HG03521 (cell line): ENCODE results near the gene AMACR.

ENCODE experiments used
- ATAC-seq: cut with Tn5 transposase; IDR thresholded peaks from one replicate; pipeline ENCODE4 v1.9.1; 2021; ENCODE audit warnings: mild to moderate bottlenecking, moderate library complexity; ENCODE audit not compliant: unreplicated experiment

AMACR gene

DNA sequence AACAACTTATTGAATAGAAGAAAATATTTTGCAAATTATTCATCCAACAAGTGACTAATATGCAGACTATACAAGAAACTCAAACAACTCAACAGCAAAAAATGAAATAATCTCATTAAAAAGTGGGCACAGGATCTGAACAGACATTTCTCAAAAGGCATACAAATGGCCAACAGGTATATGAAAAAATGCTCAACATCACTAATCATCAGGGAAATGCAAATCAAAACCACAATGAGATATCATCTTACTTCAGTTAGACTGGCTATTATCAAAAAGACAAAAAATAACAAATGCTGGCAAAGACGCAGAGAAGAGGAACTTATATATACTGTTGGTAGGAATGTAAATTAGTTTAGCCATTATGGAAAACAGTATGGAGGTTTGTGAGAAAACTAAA is 1.8 kb upstream of the AMACR start:
- ATAC-seq, result no peak

DNA sequence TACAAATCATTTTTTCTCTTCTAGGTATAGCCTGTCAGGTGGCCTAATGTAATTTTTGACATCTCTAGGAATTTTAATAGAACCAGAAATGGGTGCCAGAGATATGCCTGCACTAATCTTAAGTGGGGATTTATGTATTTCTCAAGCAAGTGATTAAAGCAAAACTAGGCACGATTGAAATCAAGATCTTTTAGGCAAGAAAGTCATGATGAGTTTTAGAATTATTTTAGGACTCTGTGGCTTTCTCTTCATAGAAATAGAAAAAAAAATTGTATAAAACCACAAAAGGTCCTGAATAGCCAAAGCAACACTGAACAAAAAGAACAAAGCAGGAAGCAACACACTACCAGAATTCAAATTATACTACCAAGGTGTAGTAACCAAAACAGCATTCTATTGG is 952 bp upstream of the AMACR start:
- ATAC-seq, result no peak

DNA sequence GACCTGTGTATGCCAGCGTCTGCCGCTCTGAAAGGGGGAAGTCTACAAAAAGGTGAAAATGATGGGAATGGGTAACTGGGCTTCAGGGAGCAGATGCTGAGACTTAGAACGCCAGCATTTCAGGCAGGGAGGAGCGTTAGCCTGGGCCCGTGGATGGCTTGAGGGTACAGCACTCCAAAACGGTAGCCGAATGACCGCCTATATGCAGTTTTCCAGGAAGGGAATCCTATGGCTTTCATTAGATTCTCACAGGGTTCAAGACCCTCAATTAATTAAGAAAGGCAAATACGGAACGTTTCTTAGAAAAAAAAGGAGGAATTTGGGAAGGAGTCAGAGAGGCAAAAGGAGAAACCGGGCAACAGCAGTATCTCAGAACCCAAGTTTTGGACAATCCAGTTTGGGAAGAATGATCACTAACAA is 639 bp downstream of the AMACR start:
- ATAC-seq, result no peak

DNA sequence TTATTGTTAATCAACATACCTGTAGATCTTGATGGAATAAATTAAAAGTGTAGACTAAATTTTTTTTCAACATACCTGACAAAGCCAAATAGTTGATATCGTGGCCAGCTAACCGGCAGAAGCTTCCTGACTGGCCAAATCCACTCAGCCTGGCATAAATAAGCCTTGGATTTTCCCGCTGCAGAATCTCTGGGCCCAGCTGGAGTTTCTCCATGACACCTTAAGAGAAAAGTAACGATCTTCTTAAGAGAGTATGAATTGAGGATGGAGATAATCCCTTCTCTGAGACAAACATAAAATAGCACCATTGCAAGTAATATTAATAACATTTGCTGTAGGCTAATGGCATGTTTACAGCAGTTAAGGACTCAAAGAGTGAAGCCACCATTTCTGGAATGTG is 2.2 kb downstream of the AMACR start:
- ATAC-seq, result no peak

DNA sequence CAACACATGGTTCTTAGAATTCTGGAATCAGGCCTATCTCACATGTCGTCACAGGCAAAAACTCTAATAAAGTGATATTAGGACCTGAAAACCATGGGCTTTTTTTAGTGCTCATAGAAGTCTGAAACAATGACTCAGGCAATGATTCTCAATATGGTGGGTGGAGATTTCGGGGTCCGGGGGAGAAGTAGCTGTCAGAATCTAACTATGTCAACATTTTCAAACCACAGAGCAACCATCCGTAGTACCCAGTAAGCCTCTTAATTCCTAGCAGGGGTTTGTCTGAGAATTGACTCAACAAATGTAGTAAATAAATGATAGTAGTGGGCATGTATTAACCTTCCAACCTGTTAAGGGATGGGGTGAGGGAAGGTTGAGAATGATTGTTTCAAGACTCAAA is 2.6 kb downstream of the AMACR start:
- ATAC-seq, result no peak

DNA sequence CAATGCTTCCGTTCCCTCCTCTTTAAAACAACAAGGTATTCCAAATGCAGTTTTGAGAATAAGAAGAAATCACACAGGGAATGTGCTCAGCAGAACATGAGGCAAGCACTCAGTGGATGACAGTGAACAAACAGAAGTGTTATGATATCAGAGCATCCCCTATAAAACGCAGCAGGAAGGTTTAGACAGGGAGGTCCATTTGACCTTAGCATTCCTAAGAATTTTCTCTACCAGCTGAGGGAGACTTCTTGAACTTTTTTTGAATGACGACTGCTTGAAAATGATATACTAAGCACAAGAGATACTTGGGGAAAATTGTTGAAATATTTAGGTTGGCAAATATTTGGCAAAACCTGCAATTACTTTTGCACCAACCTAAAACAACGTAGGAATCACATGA is 3.9 kb downstream of the AMACR start:
- ATAC-seq, result no peak

DNA sequence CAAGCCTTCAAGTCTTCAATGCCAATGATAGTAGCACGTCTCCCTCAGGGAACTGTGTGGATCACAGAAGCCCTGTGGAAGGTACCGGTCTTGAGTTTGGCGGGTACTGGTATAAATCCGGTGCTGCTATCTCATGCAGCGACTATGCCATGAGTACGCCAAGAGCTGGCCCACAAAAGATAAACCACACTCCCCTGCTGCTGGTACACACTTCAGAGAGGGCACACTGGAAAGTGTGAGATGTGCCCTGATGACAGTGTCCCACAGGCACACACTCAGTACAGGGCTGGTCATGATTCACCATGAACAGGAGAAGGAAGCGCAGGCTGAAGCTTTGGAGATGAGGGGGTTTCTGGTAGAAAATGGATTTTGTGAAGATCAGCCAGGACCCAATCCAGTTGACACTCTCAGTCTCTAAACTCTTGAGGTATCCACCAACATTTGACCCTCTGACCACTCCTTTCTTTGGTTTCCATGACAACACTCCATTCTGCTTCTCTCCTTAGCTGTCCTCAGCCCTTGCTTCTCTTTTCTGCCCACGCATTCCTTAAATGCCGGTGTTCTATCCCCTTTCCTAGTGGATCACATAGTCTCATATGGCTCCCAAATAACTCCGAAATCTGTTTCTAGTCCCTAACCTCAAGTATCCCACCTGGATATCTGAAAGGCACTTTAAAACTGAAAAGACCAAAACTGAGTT is 5.1 kb downstream of the AMACR start:
- ATAC-seq, result no peak

DNA sequence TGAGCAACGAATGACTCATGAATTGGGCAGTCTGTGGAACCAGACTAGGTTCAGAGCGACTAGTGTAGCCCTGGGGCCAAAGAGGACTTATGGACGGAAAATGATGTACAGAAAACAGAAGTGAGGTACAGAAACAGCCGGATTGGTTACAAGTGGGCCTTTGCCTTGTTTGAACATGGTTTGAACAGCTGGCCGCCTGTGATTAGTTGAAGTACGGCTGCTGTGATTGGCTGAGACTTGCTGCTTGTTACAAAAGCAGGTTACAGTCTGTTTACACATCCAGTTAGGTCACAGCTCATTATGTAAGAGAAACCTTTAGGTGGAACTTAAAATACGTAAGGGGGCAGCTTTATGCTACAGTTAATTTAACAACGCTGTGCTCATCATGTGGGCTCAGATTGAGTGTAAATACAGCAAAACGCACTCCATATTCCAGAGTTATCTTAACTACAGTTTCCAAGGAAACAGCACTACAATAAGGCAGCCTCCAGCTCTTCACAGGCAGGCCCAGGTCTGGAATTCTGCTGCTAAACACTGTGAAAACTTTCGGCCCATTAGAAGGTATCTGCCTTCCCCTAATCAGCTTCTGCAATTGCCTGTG is 6.5 kb downstream of the AMACR start:
- no peak for ATAC-seq

DNA sequence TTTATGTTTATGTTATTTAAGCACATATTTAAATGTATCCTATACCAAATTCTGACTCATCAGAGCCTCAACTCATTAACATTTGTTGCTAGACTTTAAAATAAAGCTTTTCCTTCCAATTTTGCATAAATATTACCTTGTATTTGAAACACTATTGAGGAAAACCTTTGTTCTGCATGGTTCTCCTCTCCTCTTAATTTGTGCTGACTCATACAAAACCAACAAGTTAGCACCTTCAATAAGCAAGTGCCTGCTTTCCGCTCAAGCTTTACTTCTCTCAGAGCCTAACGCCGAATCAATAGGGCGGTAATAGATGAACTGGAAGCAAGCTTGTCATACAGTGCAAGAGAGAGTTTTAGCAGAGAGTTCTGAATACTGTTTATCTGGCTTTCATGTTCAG is 7.9 kb downstream of the AMACR start:
- ATAC-seq, result no peak

DNA sequence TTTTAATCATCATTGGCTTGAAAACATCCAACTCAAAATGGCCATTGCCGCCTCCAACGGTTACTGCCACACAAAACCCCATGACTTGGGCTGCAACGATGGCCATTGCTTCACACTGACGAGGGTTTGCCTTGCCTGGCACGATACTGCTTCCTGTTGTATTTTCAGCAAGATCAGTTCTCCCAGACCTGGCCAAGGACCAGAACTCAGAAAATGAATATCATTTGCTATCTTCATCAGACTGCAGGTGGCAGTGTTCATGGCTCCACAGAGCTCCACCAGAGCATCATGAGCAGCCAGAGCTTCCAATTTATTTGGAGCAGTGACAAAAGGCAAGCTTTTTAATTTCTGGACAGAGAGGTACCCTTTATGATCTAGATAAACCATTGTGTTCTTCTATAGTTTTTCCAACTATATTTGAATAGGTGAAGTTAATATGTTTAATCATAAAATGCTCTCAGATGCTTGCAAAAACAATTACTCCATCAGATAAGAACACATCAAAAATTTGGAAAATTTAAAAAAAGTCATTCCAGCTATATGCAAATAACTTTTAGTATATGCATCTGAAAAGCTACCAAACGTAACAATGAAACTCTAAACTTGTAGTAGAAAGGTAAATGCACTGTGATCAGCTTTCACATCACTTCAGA is 10.4 kb downstream of the AMACR start:
- ATAC-seq, result no peak

DNA sequence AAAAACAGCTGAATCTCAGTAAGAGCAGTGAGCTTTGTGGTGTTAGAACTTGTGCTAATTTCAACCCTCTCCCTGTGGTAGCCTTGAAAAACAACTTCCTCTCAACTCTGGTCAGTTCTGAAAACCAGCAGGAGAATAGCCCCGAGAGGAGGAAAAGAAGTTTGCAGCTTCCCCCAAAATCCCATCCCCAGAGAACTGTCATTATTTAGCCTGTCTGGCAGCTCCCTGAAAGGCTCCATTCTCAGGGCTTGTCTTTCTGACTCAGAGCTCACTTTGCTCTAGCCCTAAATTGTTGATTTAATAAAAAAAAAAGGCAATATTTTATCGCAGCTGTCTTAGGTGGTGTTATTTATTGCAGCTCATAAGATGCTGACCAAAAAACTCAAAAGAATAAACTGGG is 12.0 kb downstream of the AMACR start:
- no peak for ATAC-seq

DNA sequence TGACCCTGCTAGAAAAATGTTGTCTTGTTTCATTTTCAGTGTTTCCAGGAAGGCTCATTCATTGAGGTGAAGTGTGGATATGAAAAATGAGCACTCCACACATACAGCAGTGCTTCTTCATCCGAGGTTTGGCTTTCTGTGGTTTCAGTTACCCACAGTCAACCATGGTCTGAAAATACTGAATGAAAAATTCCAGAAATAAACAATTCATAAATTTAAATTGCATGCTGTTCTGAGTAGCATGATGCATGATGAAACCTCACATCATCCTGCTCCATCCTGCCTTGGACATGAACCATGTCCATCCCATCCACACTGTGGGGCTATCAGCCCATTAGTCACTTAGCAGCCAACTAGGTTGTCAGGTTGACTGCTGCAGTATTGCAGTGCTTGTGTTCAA is 13.0 kb downstream of the AMACR start:
- ATAC-seq, result no peak

DNA sequence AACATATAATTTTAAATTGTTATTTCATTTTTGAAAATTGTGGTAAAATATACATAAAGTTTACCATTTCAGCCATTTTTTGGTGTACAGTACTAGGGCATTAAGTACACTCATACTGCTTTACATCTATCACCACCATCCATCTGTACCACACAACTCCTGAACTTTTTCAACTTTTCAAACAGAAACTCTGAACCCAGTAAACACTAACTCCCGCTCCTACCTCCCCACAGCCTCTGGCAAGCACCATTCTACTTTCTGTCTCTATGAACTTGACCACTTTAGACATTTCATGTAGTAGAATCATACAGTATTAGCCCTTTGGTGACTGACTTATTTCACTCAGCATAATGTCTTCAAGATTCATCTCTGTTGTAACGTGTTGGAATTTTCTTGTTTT is 15.0 kb downstream of the AMACR start:
- no peak for ATAC-seq

DNA sequence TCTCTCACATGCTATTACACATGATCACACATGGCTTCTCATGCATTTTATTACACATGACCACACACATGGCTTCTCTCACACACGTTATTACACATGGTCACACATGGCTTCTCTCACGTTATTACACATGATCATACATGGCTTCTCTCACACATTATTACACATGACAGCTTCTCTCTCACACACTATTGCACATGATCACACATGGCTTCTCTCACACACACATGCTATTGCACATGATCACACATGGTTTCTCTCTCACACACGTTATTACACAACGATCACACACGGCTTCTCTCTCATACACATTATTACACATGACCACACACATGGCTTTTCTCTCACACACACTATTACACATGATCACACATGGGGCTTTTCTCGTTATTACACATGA is 22.4 kb downstream of the AMACR start:
- no peak for ATAC-seq

DNA sequence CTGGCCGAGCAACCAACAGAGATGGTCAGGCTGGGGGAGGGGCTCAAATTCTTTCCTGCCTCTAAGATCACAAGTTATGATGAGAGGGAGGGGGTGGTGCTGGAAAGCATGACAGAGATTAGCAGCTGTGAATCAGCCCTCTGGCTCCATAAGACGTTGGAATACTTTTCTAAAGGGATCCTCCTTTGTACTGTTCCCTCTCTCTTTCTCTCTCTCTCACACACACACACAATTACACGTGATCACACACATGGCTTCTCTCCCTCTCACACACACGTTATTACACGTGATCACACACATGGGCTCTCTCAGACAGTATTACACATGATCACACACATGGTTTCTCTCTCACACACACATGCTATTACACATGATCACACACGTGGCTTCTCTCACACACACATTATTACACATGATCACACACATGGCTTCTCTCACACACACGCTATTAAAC is 23.2 kb downstream of the AMACR start, which contains the start of gene SLC45A2:
SLC45A2 (minus strand) TSS at position 23 of the 454 bp plus-strand sequence. CDS start 110 bp downstream, outside the sequence.
- no peak for ATAC-seq

DNA sequence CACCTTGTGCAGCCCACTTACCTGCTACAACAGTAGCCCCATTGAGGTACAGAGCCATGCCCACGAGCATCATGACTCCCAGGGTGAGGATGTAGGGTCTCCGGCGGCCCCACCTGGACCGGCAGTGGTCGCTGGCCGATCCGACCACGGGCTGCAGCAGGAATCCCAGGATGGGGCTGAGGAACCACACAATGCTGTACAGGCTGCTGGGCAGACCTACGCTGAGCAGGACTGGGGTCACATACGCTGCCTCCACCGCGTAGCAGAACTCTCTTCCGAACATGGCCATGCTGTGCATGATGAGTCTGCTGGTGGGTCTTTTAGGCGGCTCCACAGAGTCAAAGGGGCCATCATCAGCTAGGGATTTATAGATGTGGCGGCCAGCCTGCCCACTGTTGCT is 23.7 kb downstream of the AMACR start:
- no peak for ATAC-seq

DNA sequence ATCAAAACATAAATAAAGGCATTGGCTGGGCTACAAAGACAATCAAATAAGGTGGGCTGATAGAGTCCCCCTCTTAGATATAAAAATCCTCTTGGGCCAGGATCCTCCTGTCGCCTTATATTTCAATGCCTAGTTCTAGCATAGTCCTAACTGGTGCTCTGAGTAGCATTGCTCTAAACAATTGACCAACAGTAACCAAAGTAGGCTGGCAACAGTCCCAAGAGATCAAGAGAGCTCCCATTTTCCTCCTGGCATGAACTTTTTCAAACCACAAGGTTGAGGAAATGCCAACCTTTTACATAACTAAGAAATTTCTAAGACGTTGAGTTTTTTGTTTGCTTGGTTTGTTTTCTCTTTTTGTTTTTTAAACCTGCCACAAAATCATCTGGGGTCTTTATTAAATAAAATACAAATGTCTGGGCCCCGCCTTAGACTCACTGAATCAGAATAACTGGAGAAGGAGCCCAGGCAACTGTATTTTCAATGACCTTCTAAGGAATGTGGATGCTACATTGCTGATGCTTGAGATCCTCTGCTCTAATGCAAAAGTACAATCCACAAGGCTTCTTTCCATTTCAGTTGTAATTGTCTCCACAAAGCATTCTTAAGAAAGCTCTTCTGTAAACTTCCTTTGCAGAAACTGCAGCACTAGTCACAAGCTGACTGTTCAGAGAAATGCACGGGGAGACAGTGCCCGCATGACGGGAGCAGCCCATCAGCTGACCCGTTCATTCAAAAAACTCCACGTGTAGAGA is 26.3 kb downstream of the AMACR start:
- no peak for ATAC-seq

DNA sequence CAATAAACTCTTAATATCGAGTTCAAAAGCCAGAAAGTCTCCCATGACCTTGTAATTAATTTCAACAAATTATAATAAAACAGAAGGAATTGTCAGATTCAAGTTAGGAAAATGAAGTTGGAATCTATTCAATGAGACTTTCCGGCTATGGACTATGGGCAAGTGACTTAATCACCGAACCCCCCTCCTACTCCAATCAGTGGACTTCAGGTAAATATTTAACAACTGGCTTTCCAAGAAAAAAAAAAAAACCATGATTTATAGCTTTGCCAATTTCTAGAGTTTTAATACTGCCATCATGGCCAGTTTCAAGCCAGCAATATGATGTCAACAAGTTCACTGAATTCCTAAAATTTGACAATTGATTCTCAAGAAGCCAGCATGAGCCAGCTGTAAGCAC is 27.8 kb downstream of the AMACR start:
- no peak for ATAC-seq

DNA sequence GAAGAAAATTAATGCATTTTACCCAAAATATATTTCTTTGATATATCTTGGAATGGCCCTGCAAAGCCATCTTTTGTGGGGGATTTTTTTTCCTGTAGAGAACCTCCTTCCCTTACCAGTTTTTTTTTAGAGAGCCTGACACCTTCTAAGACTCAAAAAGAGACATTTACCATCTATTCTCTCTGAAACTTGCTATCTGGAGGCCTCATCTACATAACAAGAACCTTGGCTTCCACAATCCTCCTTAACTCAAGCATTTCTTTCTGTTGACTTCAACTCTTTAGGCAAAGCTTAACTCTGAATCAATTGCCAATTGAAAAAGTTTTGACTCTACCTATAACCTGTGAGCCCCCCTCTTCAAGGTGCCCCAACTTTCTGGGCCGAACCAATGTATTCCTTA is 29.5 kb downstream of the AMACR start:
- no peak for ATAC-seq

DNA sequence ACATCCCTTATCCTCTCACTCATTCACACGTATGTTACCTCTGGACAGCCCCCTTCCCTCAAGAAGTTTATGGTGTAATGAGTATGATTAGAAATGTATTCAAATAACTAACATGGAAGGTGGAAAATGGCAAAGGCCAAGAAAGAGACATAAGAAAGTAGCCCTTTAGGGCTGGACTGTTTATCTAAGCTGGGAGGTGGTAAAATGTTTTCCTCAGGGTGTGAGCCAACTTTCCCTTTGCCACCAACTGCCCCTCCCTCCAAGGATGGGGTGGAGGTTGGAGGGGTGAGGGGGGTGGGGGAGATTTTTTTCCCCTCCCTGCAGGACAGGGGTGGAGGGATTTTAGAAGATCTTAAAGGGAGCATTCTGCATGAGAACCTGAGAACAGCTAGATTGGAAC is 31.5 kb downstream of the AMACR start:
- no peak for ATAC-seq

DNA sequence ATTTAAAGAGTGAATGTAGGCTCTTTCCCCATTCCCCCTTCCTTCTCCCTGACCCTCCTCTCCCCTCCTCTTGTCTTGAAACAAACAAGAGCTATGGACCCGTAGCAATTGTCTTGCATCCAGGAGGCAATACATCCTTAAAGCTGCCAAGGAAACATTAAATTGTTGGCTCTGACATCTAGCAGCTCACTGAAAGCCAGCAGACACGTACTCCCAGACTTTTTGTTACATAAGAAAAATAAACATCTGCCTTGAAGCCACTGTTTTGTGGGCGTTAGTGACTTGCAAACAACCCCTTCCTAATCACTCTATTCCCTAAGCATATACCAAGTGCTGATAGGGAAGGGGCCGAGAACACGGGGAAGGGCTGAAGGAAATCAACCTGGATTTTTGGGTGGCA is 32.0 kb downstream of the AMACR start:
- ATAC-seq, result no peak

DNA sequence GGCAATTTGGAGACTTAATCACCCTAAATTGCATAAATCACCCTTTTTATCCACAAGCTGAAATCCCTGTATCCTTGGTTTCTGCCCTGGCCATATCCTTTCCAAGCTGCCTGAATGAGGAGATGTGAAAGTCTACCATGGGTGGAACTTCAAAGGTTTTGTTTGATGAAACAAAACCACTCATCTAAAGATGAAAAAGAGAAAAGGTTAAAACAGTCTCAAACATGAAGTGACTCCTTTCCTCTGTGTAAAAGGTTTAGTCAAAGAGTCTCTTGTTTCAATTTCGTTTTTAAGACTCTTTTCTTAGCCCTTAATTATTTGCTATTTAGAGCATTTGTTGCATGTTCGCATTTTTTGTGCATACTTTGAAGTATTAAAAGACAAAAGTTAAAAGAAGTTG is 34.6 kb downstream of the AMACR start:
- no peak for ATAC-seq
